IMR-90 (cell line): ENCODE measurements around the gene RAB3C. TPM values are rescaled to one million over a fixed set of nuclear protein-coding genes. Genes with fewer than 3 reads are reported as not detected.
"Not testable (repeated sequence)": the region's sequence is repeated elsewhere in the genome, so short reads cannot be mapped to it uniquely, and the experiment has no call there.

ENCODE experiments used
- ATAC-seq: fragments of 200-7000 bp; cut with Tn5 transposase; 2 replicates; pipeline ENCODE4 v1.9.1; 2020; ENCODE audit warnings: low read depth, mild to moderate bottlenecking, moderate library complexity
- BruUV-seq: library from RNA; stranded (reverse); fragments of 400-500 nt; replicated peaks from 2 replicates; lab custom pipeline; 2021; lab: Mats Ljungman, UMichigan
- CTCF ChIA-PET: fragments of 300-600 bp; formaldehyde crosslinking; extraction: SDS; loops from one replicate; lab custom pipeline; 2021; ENCODE audit warnings: antibody characterized with exemption; lab: Yijun Ruan, JAX
- POLR2A ChIA-PET: fragments of 300-600 bp; sonication (Branson Sonifier 250); formaldehyde crosslinking; loops from one replicate; lab custom pipeline; 2022; ENCODE audit warnings: antibody characterized with exemption; ENCODE audit not compliant: unreplicated experiment; lab: Charles Lee
- DNase-seq: peaks from one replicate; pipeline ENCODE4 v3.0.0; 2013
- H2AFZ ChIP-seq: replicated peaks from 2 replicates; pipeline ENCODE3; 2013; ENCODE audit warnings: low read length, mild to moderate bottlenecking; ENCODE audit not compliant: poor library complexity
- H2AK5ac ChIP-seq: 2 replicates; pipeline ENCODE4 v1.6.1; 2013; ENCODE audit warnings: low read depth, low read length, inconsistent platforms
- H2AK9ac ChIP-seq: replicated peaks from 2 replicates; pipeline ENCODE3; 2013; ENCODE audit warnings: mild to moderate bottlenecking, low read depth, low read length, moderate library complexity; ENCODE audit not compliant: poor library complexity
- H2BK120ac ChIP-seq: 2 replicates; pipeline ENCODE4 v1.6.1; 2013; ENCODE audit warnings: low read depth, low read length, inconsistent platforms
- H2BK15ac ChIP-seq: 3 replicates; pipeline ENCODE4 v1.6.1; 2013; ENCODE audit warnings: low read depth, low read length, inconsistent platforms
- H2BK20ac ChIP-seq: 2 replicates; pipeline ENCODE4 v1.6.1; 2013; ENCODE audit warnings: low read depth, mild to moderate bottlenecking, inconsistent platforms, low read length, moderate library complexity
- H2BK5ac ChIP-seq: 2 replicates; pipeline ENCODE4 v1.6.1; 2013; ENCODE audit warnings: mild to moderate bottlenecking, low read depth, low read length, inconsistent platforms; ENCODE audit not compliant: poor library complexity, severe bottlenecking
- H3K14ac ChIP-seq: replicated peaks from 2 replicates; pipeline ENCODE4 v1.6.1; 2013; ENCODE audit warnings: low read depth, low read length, inconsistent platforms
- H3K18ac ChIP-seq: 2 replicates; pipeline ENCODE4 v1.6.1; 2013; ENCODE audit warnings: low read depth, low read length, control low read depth
- H3K23ac ChIP-seq: 2 replicates; pipeline ENCODE4 v1.6.1; 2013; ENCODE audit warnings: low read depth, low read length, inconsistent platforms
- H3K27ac ChIP-seq: 2 replicates; pipeline ENCODE4 v1.5.1; 2013; ENCODE audit warnings: mild to moderate bottlenecking, control low read depth, low read length; ENCODE audit not compliant: insufficient read depth
- H3K27me3 ChIP-seq: 2 replicates; pipeline ENCODE4 v1.6.1; 2013; ENCODE audit warnings: low read length; ENCODE audit not compliant: control insufficient read depth, insufficient read depth
- H3K36me3 ChIP-seq: 2 replicates; pipeline ENCODE4 v1.6.1; 2013; ENCODE audit warnings: low read length, mixed read lengths; ENCODE audit not compliant: control insufficient read depth, insufficient read depth
- H3K4ac ChIP-seq: 2 replicates; pipeline ENCODE4 v1.6.1; 2013; ENCODE audit warnings: low read depth, low read length, inconsistent platforms
- H3K4me1 ChIP-seq: 2 replicates; pipeline ENCODE4 v1.6.1; 2013; ENCODE audit warnings: low read length, mixed read lengths; ENCODE audit not compliant: control insufficient read depth, insufficient read depth
- H3K4me2 ChIP-seq: 2 replicates; pipeline ENCODE4 v1.6.1; 2013; ENCODE audit warnings: low read depth, mild to moderate bottlenecking, control low read depth, low read length, moderate library complexity
- H3K4me3 ChIP-seq: 2 replicates; pipeline ENCODE4 v1.5.1; 2013; ENCODE audit warnings: low read depth, mild to moderate bottlenecking, control low read depth, low read length, moderate library complexity; ENCODE audit not compliant: insufficient read depth
- H3K56ac ChIP-seq: 2 replicates; pipeline ENCODE4 v1.6.1; 2013; ENCODE audit warnings: low read length, inconsistent platforms; ENCODE audit not compliant: insufficient read depth; ENCODE audit errors: extremely low read depth
- H3K79me1 ChIP-seq, 2 experiments: 2 replicates each; pipeline ENCODE4 v1.6.1; 2013; ENCODE audit warnings: low read length in 2 of 2, inconsistent platforms in 1 of 2, low read depth in 1 of 2
- H3K9ac ChIP-seq: 2 replicates; pipeline ENCODE4 v1.6.1; 2013; ENCODE audit warnings: low read depth, low read length, control low read depth
- H3K9me1 ChIP-seq: 2 replicates; pipeline ENCODE4 v1.6.1; 2013; ENCODE audit warnings: low read length, inconsistent platforms; ENCODE audit not compliant: insufficient read depth
- H3K9me3 ChIP-seq: 2 replicates; pipeline ENCODE4 v1.6.1; 2013; ENCODE audit warnings: low read length; ENCODE audit not compliant: control insufficient read depth, insufficient read depth
- H4K20me1 ChIP-seq: 2 replicates; pipeline ENCODE4 v1.6.1; 2013; ENCODE audit warnings: low read length, inconsistent platforms; ENCODE audit not compliant: insufficient read depth
- H4K5ac ChIP-seq: 2 replicates; pipeline ENCODE4 v1.6.1; 2013; ENCODE audit warnings: mild to moderate bottlenecking, low read depth, low read length, control low read depth
- H4K8ac ChIP-seq, 2 experiments: 2 replicates each; pipeline ENCODE4 v1.6.1; 2013; ENCODE audit warnings: low read depth in 2 of 2, low read length in 2 of 2, control low read depth in 1 of 2, inconsistent platforms in 1 of 2
- H4K91ac ChIP-seq: 2 replicates; pipeline ENCODE4 v1.6.1; 2013; ENCODE audit warnings: low read depth, low read length, inconsistent platforms; ENCODE audit not compliant: insufficient read depth
- WGBS, 2 experiments: methylation state at CpG; one replicate each; pipeline versions ENCODE4 v1.1.5 to v1.1.7; 2013; ENCODE audit warnings: missing lambda C conversion rate in 2 of 2; ENCODE audit not compliant: insufficient read length in 1 of 2; ENCODE audit errors: extremely low coverage in 2 of 2; 5-methylcytosine and 5-hydroxymethylcytosine counted together
- dilution Hi-C: fragments of 300-500 bp; cut with HindIII; formaldehyde crosslinking; loops from one replicate; pipeline ENCODE4 v1.14.3; 2018; ENCODE audit warnings: low sequenced_read_pairs; ENCODE audit not compliant: unreplicated experiment
- in situ Hi-C: fragments of 300-500 bp; cut with MboI; formaldehyde crosslinking; loops from 3 replicates; pipeline ENCODE4 v1.14.3; 2019; ENCODE audit warnings: low sequenced_read_pairs, inconsistent platforms, mixed read lengths
- intact Hi-C: fragments of 100-400 bp; cut with micrococcal nuclease; formaldehyde crosslinking; loops from 2 replicates; pipeline ENCODE4 v1.10.0; 2022
- polyA plus RNA-seq, 3 experiments: library from polyadenylated mRNA; depleted of rRNA; stranded (reverse); fragments of >200 nt; gene quantifications; 2 replicates each; pipeline ENCODE4 v1.2.3, GENCODE V29; 2012; ENCODE audit warnings: low replicate concordance in 1 of 3
- total RNA-seq: library from RNA; depleted of rRNA; stranded (reverse); fragments of >200 nt; gene quantifications from 2 replicates; pipeline ENCODE4 v1.2.3, GENCODE V29; 2012

Gene RAB3C
- total and polyA plus RNA-seq, 2 of the 4 experiments (the other 2 are of a cell fraction) = not detected

GRCh38 chr5:58600613-58601012 is 17.7 kb downstream of the RAB3C start:
- H3K4me1 ChIP-seq, H3K23ac ChIP-seq, POLR2A ChIA-PET, H4K8ac ChIP-seq, H3K36me3 ChIP-seq, H3K9ac ChIP-seq, H3K4me2 ChIP-seq, H3K4ac ChIP-seq, H2BK20ac ChIP-seq, H4K20me1 ChIP-seq, H2AFZ ChIP-seq, dilution Hi-C loops, in situ Hi-C loops, H2AK5ac ChIP-seq, H3K18ac ChIP-seq, H3K9me3 ChIP-seq, H2BK5ac ChIP-seq, BruUV-seq, CTCF ChIA-PET, H4K5ac ChIP-seq, H3K27me3 ChIP-seq, H3K4me3 ChIP-seq, H3K56ac ChIP-seq, H3K79me1 ChIP-seq, H4K91ac ChIP-seq, H3K9me1 ChIP-seq, H3K27ac ChIP-seq, H2BK120ac ChIP-seq, DNase-seq, ATAC-seq, intact Hi-C loops, H2BK15ac ChIP-seq, H2AK9ac ChIP-seq, H3K14ac ChIP-seq: not testable (repeated sequence)
- no CpG with 5 or more reads among the region's 2 CpGs for WGBS, 2 experiments

- BruUV-seq, POLR2A ChIA-PET: not testable (repeated sequence)
- CTCF ChIA-PET = interaction anchor here (0.6 kb wide), 1 partner anchor 1094 kb away, joined by 4 read pairs; no protein-coding TSS in a partner anchor
Measured at GRCh38 chr5:58602889-58603288, 20.0 kb downstream of the RAB3C start.

More at GRCh38 chr5:58602889-58603288, 20.0 kb downstream of the RAB3C start:
- H4K20me1 ChIP-seq, H2BK5ac ChIP-seq, DNase-seq, H2AK5ac ChIP-seq, H3K27ac ChIP-seq, H2AK9ac ChIP-seq, H3K9me1 ChIP-seq, H3K23ac ChIP-seq, H3K79me1 ChIP-seq, H4K5ac ChIP-seq, H4K91ac ChIP-seq, H2BK15ac ChIP-seq, H3K14ac ChIP-seq, intact Hi-C loops, H3K36me3 ChIP-seq, H3K9me3 ChIP-seq, H4K8ac ChIP-seq, H3K4me2 ChIP-seq, H2BK20ac ChIP-seq, dilution Hi-C loops, ATAC-seq, H3K4me3 ChIP-seq, H3K4me1 ChIP-seq, H3K4ac ChIP-seq, H2AFZ ChIP-seq, H3K18ac ChIP-seq, H3K9ac ChIP-seq, H2BK120ac ChIP-seq, H3K27me3 ChIP-seq, in situ Hi-C loops, H3K56ac ChIP-seq: not testable (repeated sequence)
- WGBS, 2 experiments = no CpG with 5 or more reads among the region's 4 CpGs
